Mucosa of descending colon (tissue), 3 donors: ENCODE data around the gene PHF23. TPM values are rescaled to one million over a fixed set of nuclear protein-coding genes. Genes with fewer than 3 reads are reported as not detected.

Experiments
- ATAC-seq: fragments of 200-7000 bp; cut with Tn5 transposase; one replicate; pipeline ENCODE4 v1.9.1; 2020; ENCODE audit warnings: mild to moderate bottlenecking, moderate library complexity
- DNase-seq, 3 donors: peaks; one replicate each; pipeline ENCODE4 v3.0.0-alpha.2; 2020
- H3K36me3 ChIP-seq: fragments of 200-600 bp; one replicate; pipeline ENCODE4 v1.8.0; 2021; ENCODE audit warnings: low read depth, mild to moderate bottlenecking
- H3K4me1 ChIP-seq: fragments of 200-600 bp; one replicate; pipeline ENCODE4 v1.8.0; 2021; ENCODE audit warnings: low read depth, mild to moderate bottlenecking
- H3K4me3 ChIP-seq: fragments of 200-600 bp; one replicate; pipeline ENCODE4 v1.8.0; 2021; ENCODE audit warnings: mild to moderate bottlenecking
- H3K9me3 ChIP-seq: fragments of 200-600 bp; one replicate; pipeline ENCODE4 v1.8.0; 2021; ENCODE audit warnings: mild to moderate bottlenecking
- CTCF ChIP-seq: fragments of 200-600 bp; IDR thresholded peaks from one replicate; pipeline ENCODE4 v1.8.0; 2022; ENCODE audit warnings: antibody characterized with exemption, mild to moderate bottlenecking
- intact Hi-C, 2 donors: fragments of 100-400 bp; cut with DNase I in 1 of 2; cut with micrococcal nuclease in 1 of 2; formaldehyde crosslinking; loops; one replicate each; pipeline versions ENCODE4 v1.11.0 to v1.11.1; 2022; cut with DNase I, micrococcal nuclease
- total RNA-seq, 3 donors: library from RNA; stranded (reverse); fragmentation: NEBNext Ultra II Directional in 2 of 3; extraction: Animal tissue kit (Norgen Biotek cat#: 25700) in 2 of 3; gene quantifications; one replicate each; pipeline versions ENCODE4 v1.2.1 to v1.2.4, GENCODE V29; 2021 to 2023
- donor health status: DM: no; HTN: no; CAD: no; lungs with moderate emphysema.
- donor health status: DM: no; HTN: no; CAD: no.
- donor health status: DM: no; HTN: yes; CAD: no.

Gene PHF23
- total RNA-seq, 3 donors from 2014 or later = 36.0 to 49.8 (median 36.8) TPM

GRCh38 chr17:7281953-7282751 lies 42.9 kb upstream of the PHF23 start:
- Histone ChIP-seq H3K9me3 (no peaks in the 10 kb centered on the region), H3K36me3 (no peaks in the 10 kb centered on the region), H3K4me1 (peaks cover 27% of the 10 kb centered on the region), H3K4me3 (no peak overlapping the region)
- intact Hi-C loops = no loop called here
- DNase-seq (peak; percentile 54 to 71 (median 64)), ATAC-seq (no peak)
- TF ChIP-seq CTCF = no peak

GRCh38 chr17:7281074-7281952 lies 42.1 kb upstream of the PHF23 start, which contains the start of gene SLC2A4:
Gene SLC2A4 (plus strand): TSS chr17:7281718. CDS start chr17:7281935, 217 bp downstream.
- Histone ChIP-seq H3K36me3 (no peaks in the 10 kb centered on the region), H3K9me3 (no peaks in the 10 kb centered on the region), H3K4me1 (peaks cover 27% of the 10 kb centered on the region), H3K4me3 (peak within 1 kb of the TSS; percentile 9)
- TF ChIP-seq CTCF = no peak
- ATAC-seq (peak; percentile 90), DNase-seq (peak; percentile 96 to 99 (median 98))
- intact Hi-C loops = no loop called here

- ATAC-seq (peak; percentile 83), DNase-seq (peak; percentile 86 to 93 (median 88))
- Histone ChIP-seq H3K9me3 (no peaks in the 10 kb centered on the region), H3K4me3 (peak overlapping the region; percentile 9), H3K36me3 (no peaks in the 10 kb centered on the region), H3K4me1 (peaks cover 27% of the 10 kb centered on the region)
- TF ChIP-seq CTCF = peak; percentile 90
- intact Hi-C loops = no loop called here
These were observed 41.3 kb upstream of the PHF23 start for GRCh38 chr17:7280519-7281073.

GRCh38 chr17:7279448-7279847 lies 40.2 kb upstream of the PHF23 start:
- Histone ChIP-seq H3K36me3 (no peaks in the 10 kb centered on the region), H3K4me1 (peaks cover 27% of the 10 kb centered on the region), H3K9me3 (no peaks in the 10 kb centered on the region), H3K4me3 (no peak overlapping the region)
- peak; percentile 41 for ATAC-seq
- peak in 1 of 3 donors; percentile 65 for DNase-seq
- no peak for TF ChIP-seq CTCF
- intact Hi-C loops = loop anchor here in 1 of 2 donors (10.0 kb wide), 1 partner anchor 65 kb away; no protein-coding TSS in a partner anchor

GRCh38 chr17:7266784-7267183 lies 27.5 kb upstream of the PHF23 start:
- peaks cover 18% of the 10 kb centered on the region for H3K4me1 ChIP-seq
- DNase-seq = no peak
- ATAC-seq = no peak
- TF ChIP-seq CTCF = no peak
- no peaks in the 10 kb centered on the region for H3K36me3 ChIP-seq
- no peak overlapping the region for H3K4me3 ChIP-seq
- no peaks in the 10 kb centered on the region for H3K9me3 ChIP-seq
- intact Hi-C loops = no loop called here
